Activated gamma-delta T cell treated with Interleukin-2 at 50 U/mL for 16 hours (primary cell): ENCODE measurements around the gene OR52M1.

Source experiments
- DNase-seq: peaks from one replicate; pipeline ENCODE4 v3.0.0-alpha.2; 2020

OR52M1 gene

DNA sequence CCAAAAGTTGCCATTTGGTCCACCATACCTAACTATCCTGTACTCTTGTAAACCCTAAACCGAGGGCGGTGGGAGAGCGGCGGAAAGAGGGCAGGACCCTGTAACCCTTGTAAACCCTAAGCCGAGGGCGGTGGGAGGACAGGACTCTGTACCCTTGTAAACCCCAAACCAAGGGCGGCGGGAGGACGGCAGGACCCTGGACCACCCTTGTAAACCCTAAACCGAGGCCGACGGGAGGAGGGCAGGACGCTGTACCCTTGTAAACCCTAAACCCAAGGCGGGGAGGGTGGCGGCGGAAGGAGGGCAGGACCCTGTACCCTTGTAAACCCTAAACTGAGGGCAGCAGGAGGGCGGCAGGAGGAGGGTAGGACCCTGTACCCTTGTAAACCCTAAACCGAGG is 24.1 kb downstream of the OR52M1 start:
- no peak for DNase-seq

- DNase-seq, result no peak
Measured at GRCh38 chr11:4576880-4577279, 31.9 kb downstream of the OR52M1 start.

DNA sequence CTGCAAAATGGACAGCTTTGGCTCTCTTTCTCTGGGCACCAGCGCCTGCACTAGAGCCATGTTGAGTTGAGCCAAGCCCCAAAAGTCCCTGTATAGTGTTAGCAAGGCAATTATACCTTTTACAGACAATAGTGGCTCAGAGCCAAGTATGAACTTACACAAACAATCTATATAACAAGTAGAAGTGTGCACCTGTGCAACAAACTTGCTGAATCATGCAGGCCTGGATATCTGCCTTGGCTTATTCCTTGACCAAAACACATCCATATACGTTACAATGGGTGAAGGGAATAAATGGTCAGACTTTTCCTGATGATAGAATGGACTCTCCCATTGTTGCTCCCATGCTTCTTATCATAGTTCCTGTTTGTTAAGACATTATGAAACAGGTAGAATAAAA is 32.8 kb downstream of the OR52M1 start:
- no peak for DNase-seq

GRCh38 chr11:4578624-4579023 is 33.6 kb downstream of the OR52M1 start:
- no peak for DNase-seq

DNA sequence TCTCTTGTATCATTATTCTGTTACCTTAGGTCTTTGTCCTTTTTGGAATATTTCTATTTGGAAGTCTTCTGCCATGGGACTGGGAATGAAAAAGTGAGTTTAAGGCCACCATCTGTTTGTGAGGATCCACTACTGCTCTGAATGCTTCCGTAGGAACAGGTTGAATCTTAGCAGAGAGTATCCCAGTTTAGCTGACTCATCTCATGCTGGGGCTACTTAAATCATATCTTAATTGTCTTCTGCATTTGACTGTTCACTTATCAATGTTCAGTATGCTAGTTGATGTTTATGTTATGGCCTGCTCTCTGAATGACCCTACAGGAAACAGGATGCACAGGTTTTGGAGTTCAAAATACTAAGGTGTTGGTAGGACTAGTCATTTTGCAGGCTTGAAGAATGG is 35.1 kb downstream of the OR52M1 start:
- no peak for DNase-seq

DNA sequence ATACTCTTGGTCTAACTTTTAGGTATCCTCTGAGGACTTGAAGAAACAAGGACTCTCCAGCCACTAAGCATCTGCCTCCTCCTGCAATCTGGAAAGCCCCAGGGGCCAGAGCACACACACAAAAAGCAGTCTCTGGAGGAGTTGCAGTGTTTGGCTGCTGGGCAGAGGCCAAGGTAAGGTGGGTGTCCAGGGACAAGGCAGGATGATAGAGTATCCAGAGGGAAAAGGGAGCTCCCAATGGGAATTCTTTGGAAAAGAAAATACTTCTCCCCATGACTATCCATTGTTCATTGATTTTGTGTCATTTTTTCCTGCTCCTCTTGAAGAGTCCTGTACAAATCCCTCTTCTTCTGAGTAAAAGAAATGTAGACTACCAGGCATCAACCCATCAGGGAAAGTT is 36.5 kb downstream of the OR52M1 start, which contains the start of gene OR52I2:
Gene OR52I2 (plus strand): TSS at position 301 of the 400 bp plus-strand sequence.
- DNase-seq, result no peak

DNA sequence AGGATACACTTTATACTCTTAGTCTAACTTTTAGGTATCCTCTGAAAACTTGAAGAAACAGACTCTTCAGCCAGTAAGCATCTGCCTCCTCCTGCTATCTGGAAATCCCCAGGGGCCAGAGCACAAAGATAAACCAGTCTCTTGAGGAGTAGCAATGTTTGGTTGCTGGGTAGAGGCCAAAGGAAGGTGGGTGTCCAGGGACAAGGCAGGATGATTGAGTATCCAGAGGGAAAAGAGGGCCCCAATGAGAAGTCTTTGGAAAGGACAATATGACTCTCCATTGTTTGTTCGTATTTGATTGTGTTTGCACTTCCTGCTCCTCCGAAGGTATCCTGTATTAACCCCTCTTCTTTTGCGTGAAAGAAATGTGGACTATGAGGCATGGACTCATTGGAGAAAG is 44.0 kb downstream of the OR52M1 start:
- DNase-seq, result no peak

DNA sequence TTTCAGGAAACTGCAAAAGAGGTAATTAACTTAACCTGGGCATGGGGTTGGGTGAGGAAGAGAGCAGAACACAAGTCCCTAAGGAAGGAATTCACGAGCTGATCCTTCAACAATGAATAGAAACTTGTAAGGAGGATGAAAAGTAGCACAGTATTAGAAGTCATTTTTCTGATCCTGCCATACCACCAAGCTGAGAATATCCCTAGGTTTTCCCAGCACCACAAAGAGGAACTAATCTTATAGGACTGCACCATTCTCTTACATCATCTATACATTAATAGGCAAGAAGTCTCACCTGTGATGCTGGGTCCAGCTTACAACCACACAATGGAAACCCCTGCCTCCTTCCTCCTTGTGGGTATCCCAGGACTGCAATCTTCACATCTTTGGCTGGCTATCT is 48.7 kb downstream of the OR52M1 start, which contains the start of gene OR52I1:
Gene OR52I1 (plus strand): TSS at position 301 of the 400 bp plus-strand sequence. CDS start 0 bp downstream, at position 301.
- DNase-seq, result no peak
